HEK293 (cell line): Measurements from ENCODE around the gene NUP88.

Source experiments
- CTCF ChIA-PET: fragments of 350-600 bp; formaldehyde crosslinking; extraction: SDS; loops from one replicate; lab custom pipeline; 2021; ENCODE audit warnings: antibody characterized with exemption; lab: Yijun Ruan, JAX
- POLR2A ChIA-PET: fragments of 300-600 bp; formaldehyde crosslinking; extraction: SDS; loops from one replicate; lab custom pipeline; 2020; ENCODE audit warnings: antibody characterized with exemption, inconsistent platforms; lab: Yijun Ruan, JAX
- H3K27ac ChIP-seq: fragments of 200-500 bp; sonication (Bioruptor generic); 2 replicates; pipeline ENCODE4 v1.5.1; 2014; ENCODE audit warnings: low read depth, low read length, control low read depth, inconsistent platforms; ENCODE audit errors: extremely low read depth
- H3K36me3 ChIP-seq, 2 experiments: fragments of 200-500 bp in 1 of 2; sonication (Bioruptor generic) in 1 of 2; 1 replicate in 1 of 2; 2 replicates in 1 of 2; pipeline ENCODE4 v1.5.1; 2014 to 2017; ENCODE audit warnings: inconsistent platforms in 2 of 2, low read length in 2 of 2; ENCODE audit not compliant: control insufficient read depth in 2 of 2, insufficient read depth in 1 of 2
- H3K4me1 ChIP-seq: fragments of 200-500 bp; sonication (Bioruptor generic); 2 replicates; pipeline ENCODE4 v1.5.1; 2014; ENCODE audit warnings: mild to moderate bottlenecking, low read length, inconsistent platforms; ENCODE audit not compliant: control insufficient read depth, insufficient read depth
- H3K4me3 ChIP-seq: 2 replicates; pipeline ENCODE4 v1.5.1; 2011; ENCODE audit warnings: low read depth, mild to moderate bottlenecking, control low read depth, low read length, moderate library complexity
- H3K9me3 ChIP-seq: fragments of 200-500 bp; sonication (Bioruptor generic); 2 replicates; pipeline ENCODE4 v1.5.1; 2014; ENCODE audit warnings: low read depth, low read length, inconsistent platforms; ENCODE audit not compliant: control insufficient read depth, insufficient read depth
- ELK4 ChIP-seq: IDR thresholded peaks from 2 replicates; pipeline ENCODE4 v1.6.1; 2011; ENCODE audit warnings: mild to moderate bottlenecking, low read depth, low read length, borderline replicate concordance
- IKZF3 ChIP-seq: fragments of 450-650 bp; IDR thresholded peaks from 2 replicates; pipeline ENCODE4 v1.5.0; 2018; ENCODE audit warnings: missing biosample characterization, mild to moderate bottlenecking, missing genetic modification characterization, moderate library complexity
- KLF1 ChIP-seq: fragments of 450-650 bp; formaldehyde crosslinking; IDR thresholded peaks from 2 replicates; pipeline ENCODE4 v1.5.1; 2016; ENCODE audit warnings: missing biosample characterization, missing genetic modification characterization
- MEIS1 ChIP-seq: sonication (generic); formaldehyde crosslinking; IDR thresholded peaks from 2 replicates; pipeline ENCODE4 v1.8.1; 2022; ENCODE audit warnings: missing genetic modification reagents, mild to moderate bottlenecking, borderline replicate concordance
- PRDM1 ChIP-seq: fragments of 450-650 bp; formaldehyde crosslinking; IDR thresholded peaks from 2 replicates; pipeline ENCODE4; 2016; ENCODE audit warnings: missing biosample characterization, missing genetic modification characterization
- TSHZ1 ChIP-seq: fragments of 450-650 bp; formaldehyde crosslinking; IDR thresholded peaks from 2 replicates; pipeline ENCODE4 v1.5.1; 2016; ENCODE audit warnings: missing biosample characterization, missing genetic modification characterization, borderline replicate concordance
- ZFP37 ChIP-seq: fragments of 450-650 bp; formaldehyde crosslinking; IDR thresholded peaks from 2 replicates; pipeline ENCODE4 v1.5.1; 2016; ENCODE audit warnings: missing biosample characterization, missing genetic modification characterization
- ZNF132 ChIP-seq: fragments of 450-650 bp; formaldehyde crosslinking; IDR thresholded peaks from 2 replicates; pipeline ENCODE4 v1.5.1; 2017; ENCODE audit warnings: missing biosample characterization, missing genetic modification characterization, borderline replicate concordance
- ZNF138 ChIP-seq: fragments of 450-650 bp; formaldehyde crosslinking; IDR thresholded peaks from 2 replicates; pipeline ENCODE4 v1.5.1; 2016; ENCODE audit warnings: missing biosample characterization, missing genetic modification characterization, borderline replicate concordance
- ZNF146 ChIP-seq: fragments of 450-650 bp; formaldehyde crosslinking; IDR thresholded peaks from 2 replicates; pipeline ENCODE4 v1.5.1; 2016; ENCODE audit warnings: missing biosample characterization, missing genetic modification characterization
- ZNF202 ChIP-seq: fragments of 450-650 bp; formaldehyde crosslinking; IDR thresholded peaks from 2 replicates; pipeline ENCODE4 v1.5.1; 2016; ENCODE audit warnings: missing biosample characterization, missing genetic modification characterization, borderline replicate concordance
- ZNF223 ChIP-seq: fragments of 450-650 bp; formaldehyde crosslinking; IDR thresholded peaks from 2 replicates; pipeline ENCODE4 v1.5.1; 2016; ENCODE audit warnings: missing biosample characterization, missing genetic modification characterization
- ZNF335 ChIP-seq: fragments of 450-650 bp; formaldehyde crosslinking; conservative IDR thresholded peaks from 2 replicates; pipeline ENCODE4 v1.5.1; 2016; ENCODE audit warnings: missing biosample characterization, missing genetic modification characterization
- ZNF350 ChIP-seq: fragments of 450-650 bp; formaldehyde crosslinking; IDR thresholded peaks from 2 replicates; pipeline ENCODE4 v1.5.0; 2017; ENCODE audit warnings: missing biosample characterization, mild to moderate bottlenecking, missing genetic modification characterization
- ZNF354C ChIP-seq: fragments of 450-650 bp; formaldehyde crosslinking; IDR thresholded peaks from 2 replicates; pipeline ENCODE4 v1.5.1; 2016; ENCODE audit warnings: missing biosample characterization, missing genetic modification characterization, low read depth, borderline replicate concordance
- ZNF391 ChIP-seq: fragments of 450-650 bp; formaldehyde crosslinking; IDR thresholded peaks from 2 replicates; pipeline ENCODE4 v1.5.1; 2016; ENCODE audit warnings: low read depth, missing biosample characterization, missing genetic modification characterization, borderline replicate concordance
- ZNF518A ChIP-seq: fragments of 450-650 bp; formaldehyde crosslinking; conservative IDR thresholded peaks from 2 replicates; pipeline ENCODE4 v1.5.1; 2016; ENCODE audit warnings: low read depth, missing biosample characterization, missing genetic modification characterization
- ZNF521 ChIP-seq: fragments of 450-650 bp; formaldehyde crosslinking; IDR thresholded peaks from 2 replicates; pipeline ENCODE4 v1.5.1; 2017; ENCODE audit warnings: missing biosample characterization, mild to moderate bottlenecking, missing genetic modification characterization
- ZNF529 ChIP-seq: fragments of 450-650 bp; formaldehyde crosslinking; IDR thresholded peaks from 2 replicates; pipeline ENCODE4 v1.5.1; 2017; ENCODE audit warnings: missing genetic modification characterization, missing biosample characterization; ENCODE audit not compliant: insufficient replicate concordance
- ZNF530 ChIP-seq: fragments of 450-650 bp; formaldehyde crosslinking; IDR thresholded peaks from 2 replicates; pipeline ENCODE4 v1.5.1; 2016; ENCODE audit warnings: low read depth, missing biosample characterization, missing genetic modification characterization
- ZNF549 ChIP-seq: fragments of 450-650 bp; IDR thresholded peaks from 2 replicates; pipeline ENCODE4 v1.5.1; 2018; ENCODE audit warnings: missing biosample characterization, missing genetic modification characterization, mild to moderate bottlenecking, inconsistent platforms, moderate library complexity
- ZNF571 ChIP-seq: fragments of 450-650 bp; formaldehyde crosslinking; IDR thresholded peaks from 2 replicates; pipeline ENCODE4 v1.5.0; 2017; ENCODE audit warnings: missing biosample characterization, missing genetic modification characterization
- ZNF580 ChIP-seq: fragments of 450-650 bp; formaldehyde crosslinking; IDR thresholded peaks from 2 replicates; pipeline ENCODE4 v1.5.1; 2016; ENCODE audit warnings: missing biosample characterization, missing genetic modification characterization
- ZNF701 ChIP-seq: fragments of 450-650 bp; formaldehyde crosslinking; IDR thresholded peaks from 2 replicates; pipeline ENCODE4 v1.5.1; 2016; ENCODE audit warnings: missing biosample characterization, missing genetic modification characterization
- ZNF776 ChIP-seq: fragments of 450-650 bp; formaldehyde crosslinking; IDR thresholded peaks from 2 replicates; pipeline ENCODE4 v1.5.0; 2017; ENCODE audit warnings: missing biosample characterization, missing genetic modification characterization, borderline replicate concordance
- ZNF785 ChIP-seq: fragments of 450-650 bp; formaldehyde crosslinking; IDR thresholded peaks from 2 replicates; pipeline ENCODE4 v1.5.1; 2016; ENCODE audit warnings: missing biosample characterization, missing genetic modification characterization
- ZNF830 ChIP-seq: fragments of 450-650 bp; IDR thresholded peaks from 2 replicates; pipeline ENCODE4 v1.5.0; 2018; ENCODE audit warnings: missing biosample characterization, missing genetic modification characterization, low read depth, mild to moderate bottlenecking, moderate library complexity
- ZNF837 ChIP-seq: fragments of 450-650 bp; formaldehyde crosslinking; IDR thresholded peaks from 2 replicates; pipeline ENCODE4 v1.5.1; 2016; ENCODE audit warnings: missing biosample characterization, missing genetic modification characterization
- ZSCAN30 ChIP-seq: fragments of 450-650 bp; IDR thresholded peaks from 2 replicates; pipeline ENCODE4 v1.5.1; 2018; ENCODE audit warnings: missing biosample characterization, mild to moderate bottlenecking, missing genetic modification characterization, moderate library complexity

Gene NUP88

GRCh38 chr17:5419356-5419958, at the start of gene NUP88:
Gene NUP88, minus strand, starts transcription at chr17:5419662. Its CDS starts 12 bp downstream, at chr17:5419650.
- CTCF ChIA-PET, result interaction anchor here (0.6 to 1.6 kb wide), 3 partner anchors 20 to 135 kb away, joined by 3 to 9 read pairs (median 4); partner anchors contain the start of gene C1QBP
- peaks cover 58 to 60% of the 10 kb centered on the region in 2 experiments for H3K36me3 ChIP-seq
- H3K4me3 ChIP-seq, result peak within 1 kb of the TSS; percentile 97
- H3K4me1 ChIP-seq, result no peaks in the 10 kb centered on the region; the same call in 1 of the 2 replicates
- POLR2A ChIA-PET, result interaction anchor here (0.7 to 3.8 kb wide), 15 partner anchors 10 to 228 kb away, joined by 3 to 43 read pairs (median 5); partner anchors contain the start of genes C1QBP, DERL2, DHX33 and MIS12
- no peaks in the 10 kb centered on the region for H3K9me3 ChIP-seq
- H3K27ac ChIP-seq, result peak within 1 kb of the TSS; percentile 92
- TF ChIP-seq PRDM1 (no peak), ZNF830 (tag by site-specific recombination) (no peak), ZNF837 (tag by site-specific recombination) (no peak), ZNF202 (no peak), ZNF530 (tag by site-specific recombination) (no peak), ZNF571 (tag by site-specific recombination) (no peak), ZNF138 (tag by site-specific recombination) (no peak), ZSCAN30 (tag by site-specific recombination) (peak; percentile 34), IKZF3 (tag by site-specific recombination) (no peak), ZNF146 (no peak), ZNF132 (tag by site-specific recombination) (no peak), ZNF549 (no peak), ELK4 (no peak; the same call in 1 of the 2 replicates), ZNF518A (tag by site-specific recombination) (0 out of 2 replicates have a peak, but pooled peaks have one; percentile 15), ZNF335 (tag by site-specific recombination) (no peak), ZNF529 (no peak), MEIS1 (CRISPR knock-in tag) (no peak), ZNF521 (no peak), ZNF776 (no peak), ZNF350 (tag by site-specific recombination) (no peak), TSHZ1 (tag by site-specific recombination) (no peak), ZNF354C (no peak), ZNF701 (no peak), ZNF391 (tag by site-specific recombination) (no peak), ZNF223 (tag by site-specific recombination) (no peak), ZNF785 (tag by site-specific recombination) (no peak), KLF1 (tag by site-specific recombination) (peak; percentile 14; the same call in 1 of the 2 replicates), ZFP37 (peak; percentile 85), ZNF580 (tag by site-specific recombination) (no peak)
